Measurements from ENCODE around the gene GSK3B.

- no peak for TF ChIP-seq CTCF (conservative IDR thresholded peaks at IDR 0.05 in 1 of 2, IDR thresholded peaks at IDR 0.05 in 1 of 2; ENCODE audit: extremely low read depth in 1 of 2, insufficient read depth in 1 of 2, low read depth in 1 of 2, low read length in 2 of 2)
- TF ChIP-seq EZH2 (IDR thresholded peaks at IDR 0.05; ENCODE audit: borderline replicate concordance, low read length) = no peak
These were observed 285.4 kb downstream of the GSK3B start for GRCh38 chr3:119808843-119809242.

Data from mammary epithelial cell (primary cell).